Measurements from ENCODE around the gene MADCAM1. TPM values are rescaled to one million over a fixed set of nuclear protein-coding genes. Genes with fewer than 3 reads are reported as not detected.
"Not testable (repeated sequence)": the region's sequence is repeated elsewhere in the genome, so short reads cannot be mapped to it uniquely, and the experiment has no call there.

Gene MADCAM1
- under 1 TPM in 2 of 4 donors, not detected in 2; 0.34 to 0.57 TPM for total RNA-seq

DNA sequence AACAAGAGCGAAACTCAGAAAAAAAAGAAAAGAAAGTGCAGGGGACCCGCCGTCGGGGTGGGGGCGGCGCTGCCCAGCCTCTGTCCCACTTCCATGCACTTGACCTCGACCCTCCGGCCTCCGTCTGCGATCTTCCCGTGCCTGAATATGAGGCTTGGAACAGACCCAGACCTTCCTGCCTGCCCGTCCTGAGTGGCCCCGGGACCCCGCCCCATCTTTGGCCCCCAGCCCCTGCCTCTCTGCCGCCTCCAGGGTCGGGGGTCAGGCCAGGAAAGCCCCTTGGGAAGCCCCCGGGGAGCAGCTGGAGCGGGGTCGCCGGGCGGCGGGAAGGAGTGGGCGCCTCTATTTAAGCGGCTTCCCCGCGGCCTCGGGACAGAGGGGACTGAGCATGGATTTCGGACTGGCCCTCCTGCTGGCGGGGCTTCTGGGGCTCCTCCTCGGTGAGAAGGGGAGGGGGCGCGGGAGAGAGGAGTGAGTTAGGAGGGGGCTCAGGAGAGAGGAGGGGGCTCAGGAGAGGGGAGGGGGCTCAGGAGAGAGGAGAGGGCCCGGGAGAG is at the start of gene MADCAM1:
Gene MADCAM1 (plus strand): TSS at position 375 of the 554 bp plus-strand sequence. CDS start 14 bp downstream, at position 389.
- 4 to 14% methylated on average over 19 to 27 of the region's 33 CpGs for WGBS, 2 donors
- no peak for DNase-seq (ENCODE audit: low spot score in 2 of 2)
- intact Hi-C loops (cut with DNase I; ENCODE audit: low total_unique reads) = no loop called here
- TF ChIP-seq POLR2A (IDR thresholded peaks at IDR 0.05) = no peak
- TF ChIP-seq, protein P1, sequence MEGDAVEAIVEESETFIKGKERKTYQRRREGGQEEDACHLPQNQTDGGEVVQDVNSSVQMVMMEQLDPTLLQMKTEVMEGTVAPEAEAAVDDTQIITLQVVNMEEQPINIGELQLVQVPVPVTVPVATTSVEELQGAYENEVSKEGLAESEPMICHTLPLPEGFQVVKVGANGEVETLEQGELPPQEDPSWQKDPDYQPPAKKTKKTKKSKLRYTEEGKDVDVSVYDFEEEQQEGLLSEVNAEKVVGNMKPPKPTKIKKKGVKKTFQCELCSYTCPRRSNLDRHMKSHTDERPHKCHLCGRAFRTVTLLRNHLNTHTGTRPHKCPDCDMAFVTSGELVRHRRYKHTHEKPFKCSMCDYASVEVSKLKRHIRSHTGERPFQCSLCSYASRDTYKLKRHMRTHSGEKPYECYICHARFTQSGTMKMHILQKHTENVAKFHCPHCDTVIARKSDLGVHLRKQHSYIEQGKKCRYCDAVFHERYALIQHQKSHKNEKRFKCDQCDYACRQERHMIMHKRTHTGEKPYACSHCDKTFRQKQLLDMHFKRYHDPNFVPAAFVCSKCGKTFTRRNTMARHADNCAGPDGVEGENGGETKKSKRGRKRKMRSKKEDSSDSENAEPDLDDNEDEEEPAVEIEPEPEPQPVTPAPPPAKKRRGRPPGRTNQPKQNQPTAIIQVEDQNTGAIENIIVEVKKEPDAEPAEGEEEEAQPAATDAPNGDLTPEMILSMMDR (IDR thresholded peaks at IDR 0.05) = no peak
- no peak within 1 kb of the TSS for H3K4me3 ChIP-seq (ENCODE audit: low read depth, poor library complexity, severe bottlenecking)

- intact Hi-C loops (cut with DNase I; ENCODE audit: low total_unique reads) = no loop called here
- no peak overlapping the region for H3K4me3 ChIP-seq (ENCODE audit: low read depth, poor library complexity, severe bottlenecking)
Measured at GRCh38 chr19:447064-447426, 49.2 kb upstream of the MADCAM1 start.

GRCh38 chr19:447816-448560 is 48.3 kb upstream of the MADCAM1 start:
- 61 to 68% methylated on average over 31 of the region's 31 CpGs for WGBS, 2 donors
- TF ChIP-seq, protein P1 (IDR thresholded peaks at IDR 0.05) = no peak
- no peak for TF ChIP-seq POLR2A (IDR thresholded peaks at IDR 0.05)
- H3K4me3 ChIP-seq (ENCODE audit: low read depth, poor library complexity, severe bottlenecking) = no peak overlapping the region
- DNase-seq (ENCODE audit: low spot score in 2 of 2) = no peak
- intact Hi-C loops (cut with DNase I; ENCODE audit: low total_unique reads) = no loop called here

More at GRCh38 chr19:447064-447426, 49.2 kb upstream of the MADCAM1 start:
- no peak for DNase-seq (ENCODE audit: low spot score in 2 of 2)
- 92 to 93% methylated on average over 24 of the region's 24 CpGs for WGBS, 2 donors
- no peak for TF ChIP-seq POLR2A (IDR thresholded peaks at IDR 0.05)
- TF ChIP-seq, protein P1 (IDR thresholded peaks at IDR 0.05) = no peak

DNA sequence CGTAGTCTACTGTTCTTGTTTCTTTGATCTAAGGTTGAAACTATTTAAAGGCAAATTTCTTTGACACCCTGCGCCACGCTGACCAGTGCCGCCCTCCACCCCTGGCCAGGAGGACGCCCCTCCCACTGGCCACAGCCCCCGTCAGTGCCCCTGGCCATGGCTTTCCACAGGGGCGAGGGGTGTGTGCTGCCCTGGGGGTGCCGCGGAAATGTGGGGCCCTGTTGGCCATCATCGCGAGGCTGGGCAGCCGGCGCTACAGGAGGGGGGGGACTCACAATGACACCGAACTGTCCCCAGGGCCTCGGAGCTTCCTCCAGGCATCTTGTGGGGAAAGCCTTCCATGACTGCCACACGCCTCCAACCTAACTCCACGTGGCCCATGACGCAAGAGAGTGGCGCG is 46.4 kb upstream of the MADCAM1 start:
- TF ChIP-seq, protein P1 (IDR thresholded peaks at IDR 0.05) = no peak
- no peak for TF ChIP-seq POLR2A (IDR thresholded peaks at IDR 0.05)
- no peak overlapping the region for H3K4me3 ChIP-seq (ENCODE audit: low read depth, poor library complexity, severe bottlenecking)
- 91 to 92% methylated on average over 19 to 20 of the region's 20 CpGs for WGBS, 2 donors
- DNase-seq (ENCODE audit: low spot score in 2 of 2) = no peak
- intact Hi-C loops (cut with DNase I; ENCODE audit: low total_unique reads) = no loop called here

GRCh38 chr19:450912-451481 is 45.3 kb upstream of the MADCAM1 start:
- DNase-seq (ENCODE audit: low spot score in 2 of 2); H3K4me3 ChIP-seq (ENCODE audit: low read depth, poor library complexity, severe bottlenecking); intact Hi-C loops (cut with DNase I; ENCODE audit: low total_unique reads): not testable (repeated sequence)
- WGBS, 2 donors = 95% methylated on average over 33 of the region's 33 CpGs

- no peak overlapping the region for H3K4me3 ChIP-seq (ENCODE audit: low read depth, poor library complexity, severe bottlenecking)
- DNase-seq (ENCODE audit: low spot score in 2 of 2) = no peak
- intact Hi-C loops (cut with DNase I; ENCODE audit: low total_unique reads) = no loop called here
- TF ChIP-seq, protein P1 (IDR thresholded peaks at IDR 0.05) = no peak
- no peak for TF ChIP-seq POLR2A (IDR thresholded peaks at IDR 0.05)
- WGBS, 2 donors = 91 to 95% methylated on average over 16 of the region's 16 CpGs
Measured at GRCh38 chr19:452829-453228, 43.5 kb upstream of the MADCAM1 start.

Data from lower leg skin (tissue), 4 donors.